ENCODE measurements around the gene GRIN3B. TPM values are rescaled to one million over a fixed set of nuclear protein-coding genes. Genes with fewer than 3 reads are reported as not detected.

Gene GRIN3B
- total RNA-seq, 4 donors from 2014 or later = 0.24 TPM; not detected in 3

GRCh38 chr19:1025960-1026782, 26.0 kb downstream of the GRIN3B start, which contains the start of gene CNN2:
Gene CNN2 (plus strand): TSS chr19:1026608. CDS start chr19:1026662, 54 bp downstream.
- TF ChIP-seq CTCF (IDR thresholded peaks at IDR 0.05) = no peak
- DNase-seq (ENCODE audit: low spot score) (no peak), ATAC-seq (ENCODE audit: low FRiP score) (peak; percentile 58)

DNA sequence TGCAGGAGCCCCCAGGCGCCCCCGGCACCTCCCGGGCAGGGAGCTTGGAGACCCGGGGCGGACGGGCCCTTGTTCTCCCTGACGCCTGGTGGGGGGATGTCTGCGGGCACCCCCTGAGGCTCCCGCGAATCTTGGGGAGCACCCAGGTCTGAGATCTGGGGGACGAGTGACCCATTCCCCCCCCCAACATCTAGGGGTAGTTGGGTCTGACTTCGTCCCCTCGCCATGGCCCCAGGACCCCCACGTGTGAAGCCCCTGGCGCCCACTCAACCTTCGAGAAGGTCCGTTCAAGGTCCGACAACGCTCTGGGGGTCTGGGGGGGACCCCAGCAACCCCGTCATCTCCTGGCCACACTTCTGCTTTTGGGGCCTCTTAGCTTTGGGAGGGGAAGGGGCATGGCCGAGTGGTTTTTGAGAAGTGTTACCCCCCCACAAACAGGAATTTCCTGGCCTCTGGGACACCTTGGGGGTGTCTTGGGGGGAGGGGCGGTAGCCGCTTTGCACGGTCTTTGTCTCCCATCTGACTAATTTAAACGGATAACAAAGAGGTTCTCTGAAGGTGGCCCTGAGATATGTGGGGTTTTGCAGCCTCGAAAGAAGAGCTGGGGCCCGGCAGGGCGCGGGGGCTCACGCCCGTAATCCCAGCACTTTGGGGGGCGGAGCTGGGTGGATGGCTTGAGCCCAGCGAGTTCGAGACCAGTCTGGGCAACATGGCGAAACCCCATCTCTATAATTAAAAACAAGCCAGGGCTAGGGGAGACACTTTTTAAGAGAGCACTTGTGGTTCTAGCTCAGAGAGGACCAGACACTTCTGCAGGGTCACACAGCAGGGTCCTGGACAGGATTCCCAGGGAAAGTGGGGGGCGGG, 26.8 kb downstream of the GRIN3B start:
- TF ChIP-seq CTCF (IDR thresholded peaks at IDR 0.05) = no peak
- no peak for DNase-seq (ENCODE audit: low spot score)
- peak; percentile 7 for ATAC-seq (ENCODE audit: low FRiP score)

DNA sequence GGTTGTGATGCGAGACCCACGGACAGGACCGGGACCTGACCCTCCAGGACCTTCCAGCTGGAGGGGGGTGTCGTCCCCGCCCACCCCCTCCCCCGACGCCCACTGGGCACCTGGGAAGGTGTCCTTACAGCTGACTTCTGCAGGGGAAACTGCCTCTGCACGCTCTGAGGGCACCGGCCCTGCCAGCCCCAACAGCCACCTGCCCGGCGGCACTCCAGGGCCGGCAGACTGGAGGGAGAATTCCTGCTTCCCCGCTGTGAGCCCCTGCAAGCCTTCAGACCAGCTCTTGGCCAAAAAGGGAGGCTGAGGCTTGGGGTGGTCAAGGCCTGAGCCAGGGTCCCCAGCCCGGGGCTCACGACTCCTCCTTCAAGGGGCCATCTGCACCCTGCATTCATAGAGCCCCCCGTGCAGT, 27.4 kb downstream of the GRIN3B start:
- DNase-seq (ENCODE audit: low spot score) (no peak), ATAC-seq (ENCODE audit: low FRiP score) (no peak)
- TF ChIP-seq CTCF (IDR thresholded peaks at IDR 0.05) = no peak

DNA sequence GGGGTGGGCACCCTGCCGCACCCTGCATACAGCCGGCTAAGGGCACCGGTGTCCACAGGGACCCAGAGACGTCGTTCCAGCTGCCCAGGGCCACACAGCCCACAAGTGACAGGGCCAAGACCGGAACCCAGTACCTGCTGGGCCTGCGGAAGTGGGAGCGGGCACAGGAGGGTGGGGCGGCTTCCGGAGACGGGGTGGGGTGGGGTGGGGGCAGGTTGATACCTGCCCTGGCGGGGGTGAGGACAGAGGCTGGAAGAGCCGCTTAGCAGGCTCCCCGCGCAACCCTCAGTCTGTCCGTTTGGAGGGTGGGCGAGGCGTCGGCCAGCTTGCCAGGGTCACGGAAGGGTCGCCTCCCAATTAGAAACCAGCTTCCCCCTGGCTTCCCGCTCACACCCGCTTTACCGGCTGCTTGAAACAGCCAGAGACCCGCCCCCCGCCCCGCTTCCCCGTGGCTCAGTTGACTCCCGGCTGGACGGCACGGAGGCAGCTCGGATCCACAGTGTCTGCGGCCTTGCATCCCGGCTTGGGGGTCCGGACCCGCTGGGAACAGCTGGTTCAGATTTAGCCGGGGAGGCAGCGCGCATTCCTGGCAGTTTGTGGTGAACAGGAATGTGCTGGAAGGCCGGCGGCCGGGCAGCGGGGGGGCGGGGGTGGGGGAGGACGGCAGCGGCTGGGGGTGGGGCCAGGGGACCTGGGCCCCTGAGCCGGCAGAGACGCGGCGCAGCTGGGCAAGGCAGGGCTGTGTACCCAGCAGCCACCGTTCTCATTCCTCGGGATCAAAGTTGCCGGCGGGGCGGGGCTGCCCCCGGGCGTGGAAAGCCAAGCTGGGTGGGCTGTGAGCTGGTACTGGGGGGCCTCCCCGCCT, 28.1 kb downstream of the GRIN3B start:
- ATAC-seq (ENCODE audit: low FRiP score) = peak; percentile 32
- no peak for DNase-seq (ENCODE audit: low spot score)
- TF ChIP-seq CTCF (IDR thresholded peaks at IDR 0.05) = no peak

GRCh38 chr19:1032264-1032867, 32.1 kb downstream of the GRIN3B start:
- no peak for ATAC-seq (ENCODE audit: low FRiP score)
- no peak for TF ChIP-seq CTCF (IDR thresholded peaks at IDR 0.05)
- no peak for DNase-seq (ENCODE audit: low spot score)

GRCh38 chr19:1035998-1036621, 35.9 kb downstream of the GRIN3B start:
- no peak for TF ChIP-seq CTCF (IDR thresholded peaks at IDR 0.05)

More at GRCh38 chr19:1035998-1036621, 35.9 kb downstream of the GRIN3B start:
- DNase-seq (ENCODE audit: low spot score) = no peak
- no peak for ATAC-seq (ENCODE audit: low FRiP score)
